ENCODE results near the gene SYNE1. TPM values are rescaled to one million over a fixed set of nuclear protein-coding genes. Genes with fewer than 3 reads are reported as not detected.

Gene SYNE1
- total RNA-seq, 1 experiment from 2014 or later: 6.5 TPM

DNA sequence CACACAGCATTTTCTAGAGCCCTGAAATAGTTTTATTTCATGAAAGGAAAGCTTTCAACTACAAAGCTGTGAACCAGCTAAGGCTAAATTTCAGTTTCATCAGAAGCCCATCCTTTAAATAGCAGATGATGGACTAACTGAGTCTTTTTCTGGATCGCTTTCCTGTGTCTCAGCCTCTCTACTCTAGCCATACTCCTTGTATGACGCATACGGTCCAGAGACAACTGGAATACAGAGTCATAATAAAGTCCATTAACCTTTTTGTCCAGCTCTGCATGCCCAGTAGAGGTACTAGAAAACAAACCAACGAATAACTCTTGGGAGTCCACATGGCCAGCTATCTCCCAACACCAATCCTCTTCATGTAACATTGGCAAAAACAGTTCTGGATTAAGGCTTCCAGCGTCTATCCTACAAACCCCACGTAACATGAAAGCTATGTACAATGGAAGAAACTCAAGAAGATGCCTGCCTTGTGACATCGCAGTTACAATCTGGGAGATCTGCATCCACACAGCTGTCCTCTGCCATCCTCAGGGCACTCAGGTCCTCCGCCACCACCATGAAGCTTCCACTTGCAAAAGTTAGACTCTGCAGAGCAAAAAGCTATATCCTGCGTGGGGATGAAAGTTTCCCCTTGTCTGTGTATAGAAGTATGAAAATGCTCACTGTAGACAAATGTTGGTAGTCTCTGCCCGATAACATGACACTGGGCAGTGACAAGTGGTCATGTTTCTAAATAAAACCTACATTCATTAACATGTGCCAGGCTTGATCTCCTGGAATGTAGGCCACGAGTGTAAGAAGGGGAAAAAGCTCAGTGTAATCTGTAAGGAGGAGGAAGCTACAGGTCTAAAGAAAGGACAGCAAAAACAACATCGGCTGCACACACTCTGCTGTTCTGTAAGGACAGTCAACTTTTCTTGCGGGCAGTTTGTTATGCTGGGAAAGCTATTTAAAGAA is 469.2 kb downstream of the SYNE1 start:
- ChIA-PET CTCF (interaction anchor here (0.5 to 1.4 kb wide), 2 partner anchors 43 to 1018 kb away, joined by 3 read pairs; no protein-coding TSS in a partner anchor), POLR2A (interaction anchor here (0.5 to 1.0 kb wide), 3 partner anchors 8 to 415 kb away, joined by 3 to 5 read pairs (median 4); no protein-coding TSS in a partner anchor)
- Mint-ChIP-seq H3K4me3 (no peak overlapping the region), H3K27ac (no peak overlapping the region), H3K4me1 (peaks cover 4% of the 10 kb centered on the region), H3K36me3 (no peaks in the 10 kb centered on the region), H3K9me3 (no peaks in the 10 kb centered on the region), H3K27me3 (ENCODE audit: low read depth) (no peaks in the 10 kb centered on the region)
- DNase-seq (ENCODE audit: low spot score) (no peak), ATAC-seq (no peak)
- TF ChIP-seq IRF2 (CRISPR knock-in tag; IDR thresholded peaks at IDR 0.05; ENCODE audit: borderline replicate concordance, low read depth) (no peak), GABPB1 (CRISPR knock-in tag; IDR thresholded peaks at IDR 0.05) (no peak), PRDM15 (CRISPR knock-in tag; IDR thresholded peaks at IDR 0.05) (no peak), JAZF1 (CRISPR knock-in tag; IDR thresholded peaks at IDR 0.05) (no peak), FOXP4 (CRISPR knock-in tag; IDR thresholded peaks at IDR 0.05) (no peak), TEAD1 (CRISPR knock-in tag; IDR thresholded peaks at IDR 0.05) (no peak), FOXP1 (CRISPR knock-in tag; IDR thresholded peaks at IDR 0.05; ENCODE audit: borderline replicate concordance) (no peak), ZNF416 (CRISPR knock-in tag; IDR thresholded peaks at IDR 0.05) (no peak), ATF3 (CRISPR knock-in tag; conservative IDR thresholded peaks at IDR 0.05) (no peak)

GRCh38 chr6:152166897-152167296 is 470.3 kb downstream of the SYNE1 start:
- ATAC-seq: no peak
- POLR2A ChIA-PET: interaction anchor here (0.6 to 1.0 kb wide), 2 partner anchors 9 to 414 kb away, joined by 4 to 5 read pairs; no protein-coding TSS in a partner anchor
- H3K9me3 Mint-ChIP-seq: no peaks in the 10 kb centered on the region
- DNase-seq (ENCODE audit: low spot score): no peak
- no peak overlapping the region for H3K4me3 Mint-ChIP-seq
- H3K4me1 Mint-ChIP-seq: peaks cover 9% of the 10 kb centered on the region
- H3K27me3 Mint-ChIP-seq (ENCODE audit: low read depth): no peaks in the 10 kb centered on the region
- H3K36me3 Mint-ChIP-seq: no peaks in the 10 kb centered on the region
- H3K27ac Mint-ChIP-seq: no peak overlapping the region
- CTCF ChIA-PET: interaction anchor here (1.4 kb wide), 1 partner anchor 42 kb away, joined by 3 read pairs; no protein-coding TSS in a partner anchor
- TF ChIP-seq, protein P1, sequence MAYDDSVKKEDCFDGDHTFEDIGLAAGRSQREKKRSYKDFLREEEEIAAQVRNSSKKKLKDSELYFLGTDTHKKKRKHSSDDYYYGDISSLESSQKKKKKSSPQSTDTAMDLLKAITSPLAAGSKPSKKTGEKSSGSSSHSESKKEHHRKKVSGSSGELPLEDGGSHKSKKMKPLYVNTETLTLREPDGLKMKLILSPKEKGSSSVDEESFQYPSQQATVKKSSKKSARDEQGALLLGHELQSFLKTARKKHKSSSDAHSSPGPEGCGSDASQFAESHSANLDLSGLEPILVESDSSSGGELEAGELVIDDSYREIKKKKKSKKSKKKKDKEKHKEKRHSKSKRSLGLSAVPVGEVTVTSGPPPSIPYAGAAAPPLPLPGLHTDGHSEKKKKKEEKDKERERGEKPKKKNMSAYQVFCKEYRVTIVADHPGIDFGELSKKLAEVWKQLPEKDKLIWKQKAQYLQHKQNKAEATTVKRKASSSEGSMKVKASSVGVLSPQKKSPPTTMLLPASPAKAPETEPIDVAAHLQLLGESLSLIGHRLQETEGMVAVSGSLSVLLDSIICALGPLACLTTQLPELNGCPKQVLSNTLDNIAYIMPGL (CRISPR knock-in tag; IDR thresholded peaks at IDR 0.05): no peak
- TF ChIP-seq, protein P2, sequence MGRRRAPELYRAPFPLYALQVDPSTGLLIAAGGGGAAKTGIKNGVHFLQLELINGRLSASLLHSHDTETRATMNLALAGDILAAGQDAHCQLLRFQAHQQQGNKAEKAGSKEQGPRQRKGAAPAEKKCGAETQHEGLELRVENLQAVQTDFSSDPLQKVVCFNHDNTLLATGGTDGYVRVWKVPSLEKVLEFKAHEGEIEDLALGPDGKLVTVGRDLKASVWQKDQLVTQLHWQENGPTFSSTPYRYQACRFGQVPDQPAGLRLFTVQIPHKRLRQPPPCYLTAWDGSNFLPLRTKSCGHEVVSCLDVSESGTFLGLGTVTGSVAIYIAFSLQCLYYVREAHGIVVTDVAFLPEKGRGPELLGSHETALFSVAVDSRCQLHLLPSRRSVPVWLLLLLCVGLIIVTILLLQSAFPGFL (CRISPR knock-in tag; IDR thresholded peaks at IDR 0.05; ENCODE audit: borderline replicate concordance): no peak
- TF ChIP-seq FOXP4 (CRISPR knock-in tag; IDR thresholded peaks at IDR 0.05): no peak
- TF ChIP-seq OVOL2 (CRISPR knock-in tag; IDR thresholded peaks at IDR 0.05; ENCODE audit: borderline replicate concordance): no peak
- TF ChIP-seq ZNF138 (CRISPR knock-in tag; conservative IDR thresholded peaks at IDR 0.05): no peak
- TF ChIP-seq KAT7 (CRISPR knock-in tag; IDR thresholded peaks at IDR 0.05; ENCODE audit: borderline replicate concordance): no peak
- TF ChIP-seq RORB (CRISPR knock-in tag; IDR thresholded peaks at IDR 0.05): no peak
- no peak for TF ChIP-seq TEAD1 (CRISPR knock-in tag; IDR thresholded peaks at IDR 0.05)
- TF ChIP-seq, protein P3, sequence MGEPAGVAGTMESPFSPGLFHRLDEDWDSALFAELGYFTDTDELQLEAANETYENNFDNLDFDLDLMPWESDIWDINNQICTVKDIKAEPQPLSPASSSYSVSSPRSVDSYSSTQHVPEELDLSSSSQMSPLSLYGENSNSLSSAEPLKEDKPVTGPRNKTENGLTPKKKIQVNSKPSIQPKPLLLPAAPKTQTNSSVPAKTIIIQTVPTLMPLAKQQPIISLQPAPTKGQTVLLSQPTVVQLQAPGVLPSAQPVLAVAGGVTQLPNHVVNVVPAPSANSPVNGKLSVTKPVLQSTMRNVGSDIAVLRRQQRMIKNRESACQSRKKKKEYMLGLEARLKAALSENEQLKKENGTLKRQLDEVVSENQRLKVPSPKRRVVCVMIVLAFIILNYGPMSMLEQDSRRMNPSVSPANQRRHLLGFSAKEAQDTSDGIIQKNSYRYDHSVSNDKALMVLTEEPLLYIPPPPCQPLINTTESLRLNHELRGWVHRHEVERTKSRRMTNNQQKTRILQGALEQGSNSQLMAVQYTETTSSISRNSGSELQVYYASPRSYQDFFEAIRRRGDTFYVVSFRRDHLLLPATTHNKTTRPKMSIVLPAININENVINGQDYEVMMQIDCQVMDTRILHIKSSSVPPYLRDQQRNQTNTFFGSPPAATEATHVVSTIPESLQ (CRISPR knock-in tag; IDR thresholded peaks at IDR 0.05): no peak
- TF ChIP-seq E2F1 (CRISPR knock-in tag; IDR thresholded peaks at IDR 0.05): no peak
- TF ChIP-seq TCF7 (CRISPR knock-in tag; IDR thresholded peaks at IDR 0.05; ENCODE audit: low read depth): no peak

Data from WTC11 (cell line).